Neural progenitor cell (in vitro differentiated cells): ENCODE measurements around the gene TBC1D10A. TPM values are rescaled to one million over a fixed set of nuclear protein-coding genes. Genes with fewer than 3 reads are reported as not detected.

Experiments used
- DNase-seq: peaks from one replicate; pipeline ENCODE4 v3.0.0-alpha.2; 2016; ENCODE audit warnings: low spot score
- H2AFZ ChIP-seq: fragments of 200-600 bp; sonication (generic); replicated peaks from 2 replicates; pipeline ENCODE4 v1.6.1; 2016; ENCODE audit warnings: antibody characterized with exemption
- H3F3A ChIP-seq: fragments of 200-600 bp; sonication (generic); 2 replicates; pipeline ENCODE4 v1.6.1; 2016; ENCODE audit warnings: antibody characterized with exemption, low read depth
- H3K27ac ChIP-seq: fragments of 200-600 bp; sonication (generic); 2 replicates; pipeline ENCODE4 v1.5.1; 2016; ENCODE audit warnings: mild to moderate bottlenecking
- H3K27me3 ChIP-seq: fragments of 200-600 bp; sonication (generic); 2 replicates; pipeline ENCODE4 v1.6.1; 2016; ENCODE audit warnings: mild to moderate bottlenecking, moderate library complexity
- H3K36me3 ChIP-seq: fragments of 200-600 bp; sonication (generic); 2 replicates; pipeline ENCODE4 v1.5.1; 2016
- H3K4me1 ChIP-seq: fragments of 200-600 bp; sonication (generic); 2 replicates; pipeline ENCODE4 v1.6.1; 2016; ENCODE audit warnings: mixed run types
- H3K4me2 ChIP-seq: fragments of 200-600 bp; sonication (generic); 2 replicates; pipeline ENCODE4 v1.6.1; 2016
- H3K4me3 ChIP-seq: fragments of 200-600 bp; sonication (generic); 2 replicates; pipeline ENCODE4 v1.5.1; 2016
- H3K79me2 ChIP-seq: fragments of 200-600 bp; sonication (generic); 2 replicates; pipeline ENCODE4 v1.6.1; 2016; ENCODE audit warnings: low read depth
- H3K9ac ChIP-seq: fragments of 200-600 bp; sonication (generic); 2 replicates; pipeline ENCODE4 v1.6.1; 2016
- H3K9me3 ChIP-seq: fragments of 200-600 bp; sonication (generic); 2 replicates; pipeline ENCODE4 v1.5.1; 2016; ENCODE audit warnings: low read depth
- H4K20me1 ChIP-seq: fragments of 200-600 bp; sonication (generic); 2 replicates; pipeline ENCODE4 v1.6.1; 2016; ENCODE audit warnings: low read depth
- H3K27ac Mint-ChIP-seq: 3 replicates; pipeline ENCODE4 v1.8.0; 2021; ENCODE audit warnings: mixed read lengths
- H3K27me3 Mint-ChIP-seq: 2 replicates; pipeline ENCODE4 v1.8.0; 2022; ENCODE audit warnings: low read depth, mild to moderate bottlenecking, inconsistent platforms, moderate library complexity, mixed read lengths; ENCODE audit not compliant: insufficient read depth
- H3K36me3 Mint-ChIP-seq: 3 replicates; pipeline ENCODE4 v1.8.0; 2021; ENCODE audit warnings: mixed read lengths
- H3K4me1 Mint-ChIP-seq: 3 replicates; pipeline ENCODE4 v1.8.0; 2021; ENCODE audit warnings: mixed read lengths
- H3K4me3 Mint-ChIP-seq: 3 replicates; pipeline ENCODE4 v1.8.0; 2021; ENCODE audit warnings: mild to moderate bottlenecking, moderate library complexity, mixed read lengths
- H3K9me3 Mint-ChIP-seq: 3 replicates; pipeline ENCODE4 v1.8.0; 2020; ENCODE audit warnings: mixed read lengths
- CTCF ChIP-seq: fragments of 200-600 bp; sonication (generic); IDR thresholded peaks from 2 replicates; pipeline ENCODE4 v1.5.1; 2017; ENCODE audit warnings: antibody characterized with exemption, mild to moderate bottlenecking
- EZH2 ChIP-seq: fragments of 200-600 bp; sonication (generic); IDR thresholded peaks from 2 replicates; pipeline ENCODE4 v1.6.1; 2017; ENCODE audit warnings: antibody characterized with exemption, mild to moderate bottlenecking, moderate library complexity
- EZH2phosphoT487 ChIP-seq: fragments of 200-600 bp; sonication (generic); IDR thresholded peaks from 2 replicates; pipeline ENCODE4 v1.6.1; 2017; ENCODE audit warnings: antibody characterized with exemption
- total RNA-seq: library from RNA; depleted of rRNA; stranded (reverse); fragments of >200 nt; gene quantifications from 2 replicates; pipeline ENCODE4 v1.2.3, GENCODE V29; 2015; ENCODE audit warnings: low replicate concordance

The TBC1D10A gene
- total RNA-seq, 1 donor from 2014 or later = 6.2 TPM

- no peak overlapping the region for H3K27ac ChIP-seq
- no peaks in the 10 kb centered on the region for H3K4me1 ChIP-seq
- no peaks in the 10 kb centered on the region for H4K20me1 ChIP-seq
- peaks cover 10% of the 10 kb centered on the region for H3K27me3 Mint-ChIP-seq
- H3K9me3 Mint-ChIP-seq = no peaks in the 10 kb centered on the region
- H3K4me1 Mint-ChIP-seq = peaks cover 13% of the 10 kb centered on the region
- no peak overlapping the region for H3K4me2 ChIP-seq
- H3K27ac Mint-ChIP-seq = no peak overlapping the region
- H3K4me3 Mint-ChIP-seq = no peak overlapping the region
- H3K79me2 ChIP-seq = no peaks in the 10 kb centered on the region
- no peak for TF ChIP-seq CTCF
- no peak for TF ChIP-seq EZH2phosphoT487
- TF ChIP-seq EZH2 = no peak
- no peak overlapping the region for H3K9ac ChIP-seq
- H3K9me3 ChIP-seq = no peaks in the 10 kb centered on the region
- H2AFZ ChIP-seq = no peak overlapping the region
- no peaks in the 10 kb centered on the region for H3F3A ChIP-seq
- no peak for DNase-seq
- no peaks in the 10 kb centered on the region for H3K36me3 ChIP-seq
- H3K4me3 ChIP-seq = no peak overlapping the region
- H3K27me3 ChIP-seq = no peaks in the 10 kb centered on the region
- H3K36me3 Mint-ChIP-seq = peaks cover 8% of the 10 kb centered on the region
Observed at GRCh38 chr22:30372915-30373314, 46.2 kb upstream of the TBC1D10A start.

- Histone ChIP-seq H3K36me3 (no peaks in the 10 kb centered on the region), H3F3A (no peaks in the 10 kb centered on the region), H3K9me3 (no peaks in the 10 kb centered on the region), H3K4me3 (no peak overlapping the region), H3K27ac (no peak overlapping the region), H3K4me2 (no peak overlapping the region), H4K20me1 (no peaks in the 10 kb centered on the region), H3K9ac (no peak overlapping the region), H3K79me2 (no peaks in the 10 kb centered on the region), H2AFZ (no peak overlapping the region), H3K4me1 (no peaks in the 10 kb centered on the region), H3K27me3 (no peaks in the 10 kb centered on the region)
- H3K9me3 Mint-ChIP-seq = no peaks in the 10 kb centered on the region
- no peak overlapping the region for H3K27ac Mint-ChIP-seq
- peaks cover 7% of the 10 kb centered on the region for H3K36me3 Mint-ChIP-seq
- no peak overlapping the region for H3K4me3 Mint-ChIP-seq
- no peak for DNase-seq
- TF ChIP-seq CTCF = no peak
- no peak for TF ChIP-seq EZH2
- TF ChIP-seq EZH2phosphoT487 = no peak
- H3K27me3 Mint-ChIP-seq = peaks cover 10% of the 10 kb centered on the region
- peaks cover 13% of the 10 kb centered on the region for H3K4me1 Mint-ChIP-seq
Observed at GRCh38 chr22:30371981-30372380, 45.2 kb upstream of the TBC1D10A start.

DNA sequence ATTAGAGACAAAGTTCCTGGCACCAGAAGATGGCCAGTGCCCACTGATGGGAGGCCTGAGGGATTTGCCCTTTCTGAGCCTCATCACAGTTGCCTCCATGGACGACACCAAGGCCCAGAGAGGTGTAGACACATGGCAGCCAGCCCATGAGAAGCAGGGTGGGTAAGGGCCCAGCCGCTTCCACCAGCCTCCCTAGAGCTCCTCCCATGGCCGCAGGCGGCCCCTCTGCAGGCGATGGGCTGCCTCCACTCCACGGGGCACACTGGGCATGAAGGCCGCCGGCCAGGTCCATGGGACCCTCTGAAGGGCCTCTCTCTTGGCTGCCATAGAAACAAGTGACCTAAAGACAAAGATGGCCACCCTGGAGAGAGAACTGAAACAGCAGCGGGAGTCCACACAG, 44.6 kb upstream of the TBC1D10A start:
- H3K27ac ChIP-seq = no peak overlapping the region
- H3K4me2 ChIP-seq = no peak overlapping the region
- no peak overlapping the region for H3K9ac ChIP-seq
- H3F3A ChIP-seq = no peaks in the 10 kb centered on the region
- no peak overlapping the region for H3K4me3 Mint-ChIP-seq
- no peak for TF ChIP-seq CTCF
- no peak for TF ChIP-seq EZH2
- TF ChIP-seq EZH2phosphoT487 = no peak
- H3K4me1 Mint-ChIP-seq = peaks cover 13% of the 10 kb centered on the region
- no peaks in the 10 kb centered on the region for H3K79me2 ChIP-seq
- H3K27me3 Mint-ChIP-seq = peaks cover 8% of the 10 kb centered on the region
- H3K36me3 Mint-ChIP-seq = peaks cover 9% of the 10 kb centered on the region
- DNase-seq = no peak
- no peak overlapping the region for H3K4me3 ChIP-seq
- no peaks in the 10 kb centered on the region for H4K20me1 ChIP-seq
- no peak overlapping the region for H3K27ac Mint-ChIP-seq
- H3K9me3 ChIP-seq = no peaks in the 10 kb centered on the region
- H3K4me1 ChIP-seq = no peaks in the 10 kb centered on the region
- H3K36me3 ChIP-seq = no peaks in the 10 kb centered on the region
- H2AFZ ChIP-seq = no peak overlapping the region
- H3K27me3 ChIP-seq = no peaks in the 10 kb centered on the region
- H3K9me3 Mint-ChIP-seq = no peaks in the 10 kb centered on the region
